GM12878 (cell line): ENCODE data around the gene SLC10A1. TPM values are rescaled to one million over a fixed set of nuclear protein-coding genes. Genes with fewer than 3 reads are reported as not detected.

ENCODE experiments used
- ATAC-seq: fragments of 200-7000 bp; cut with Tn5 transposase; 3 replicates; pipeline ENCODE4 v1.9.1; 2020; ENCODE audit warnings: mild to moderate bottlenecking, moderate library complexity
- BruUV-seq: library from RNA; stranded (reverse); fragments of 400-500 nt; replicated peaks from 2 replicates; lab custom pipeline; 2021; lab: Mats Ljungman, UMichigan
- CTCF ChIA-PET: fragments of 300-600 bp; sonication (Branson Sonifier 250); formaldehyde crosslinking; extraction: SDS; loops from one replicate; lab custom pipeline; 2021; ENCODE audit warnings: inconsistent platforms; lab: Yijun Ruan, JAX
- POLR2A ChIA-PET: fragments of 350-600 bp; formaldehyde crosslinking; extraction: SDS; loops from one replicate; lab custom pipeline; 2021; ENCODE audit warnings: inconsistent platforms; lab: Charles Lee
- RAD21 ChIA-PET: fragments of 300-600 bp; sonication (Branson Sonifier 250); formaldehyde crosslinking; loops from one replicate; lab custom pipeline; 2023; ENCODE audit warnings: antibody characterized with exemption; ENCODE audit not compliant: unreplicated experiment; lab: Charles Lee
- SMC1A ChIA-PET: fragments of 300-600 bp; sonication (Branson Sonifier 250); formaldehyde crosslinking; loops from one replicate; lab custom pipeline; 2023; ENCODE audit not compliant: unreplicated experiment, uncharacterized antibody; lab: Charles Lee
- DNase-seq: peaks from one replicate; pipeline ENCODE4 v3.0.0-alpha.2; 2011; ENCODE audit warnings: low read depth, low spot score
- FAIRE-seq: peaks from 3 replicates; lab custom pipeline; 2011; peaks lifted over from hg19 to GRCh38; lab: Jason Lieb, UNC
- H2AFZ ChIP-seq: 2 replicates; pipeline ENCODE4 v1.6.0; 2011; ENCODE audit warnings: low read depth, low read length, control low read depth; ENCODE audit not compliant: control insufficient read depth
- H3K27ac ChIP-seq: 2 replicates; pipeline ENCODE4 v1.5.1; 2011; ENCODE audit warnings: control low read depth; ENCODE audit not compliant: control insufficient read depth, insufficient read depth
- H3K27me3 ChIP-seq, 2 experiments: replicated peaks in 1 of 2; 2 replicates each; pipeline versions ENCODE4 v1.6.0 to v1.6.1; 2011; ENCODE audit warnings: low read length in 1 of 2; ENCODE audit not compliant: control insufficient read depth in 2 of 2, insufficient read depth in 2 of 2
- H3K36me3 ChIP-seq, 2 experiments: 2 replicates each; pipeline ENCODE4 v1.5.1; 2011; ENCODE audit warnings: low read length in 1 of 2; ENCODE audit not compliant: control insufficient read depth in 2 of 2, insufficient read depth in 2 of 2
- H3K4me1 ChIP-seq: 2 replicates; pipeline ENCODE4 v1.6.1; 2011; ENCODE audit warnings: mild to moderate bottlenecking, low read length, moderate library complexity, mixed read lengths; ENCODE audit not compliant: control insufficient read depth, insufficient read depth
- H3K4me2 ChIP-seq: 2 replicates; pipeline ENCODE4 v1.6.0; 2011; ENCODE audit warnings: control low read depth; ENCODE audit not compliant: control insufficient read depth, insufficient read depth
- H3K4me3 ChIP-seq: fragments of 200-600 bp; sonication (generic); 2 replicates; pipeline ENCODE4 v1.5.1; 2016
- H3K79me2 ChIP-seq: 2 replicates; pipeline ENCODE4 v1.6.0; 2011; ENCODE audit warnings: low read length; ENCODE audit not compliant: control insufficient read depth, insufficient read depth
- H3K9ac ChIP-seq: 2 replicates; pipeline ENCODE4 v1.8.0; 2011; ENCODE audit warnings: low read length, control low read depth, mixed read lengths; ENCODE audit not compliant: control insufficient read depth, insufficient read depth
- H3K9me3 ChIP-seq: replicated peaks from 3 replicates; pipeline ENCODE4 v1.5.1; 2011; ENCODE audit warnings: mild to moderate bottlenecking, low read length; ENCODE audit not compliant: control insufficient read depth, insufficient read depth
- H4K20me1 ChIP-seq: 2 replicates; pipeline ENCODE4 v1.6.0; 2011; ENCODE audit not compliant: control insufficient read depth, insufficient read depth
- ATF7 ChIP-seq: fragments of 450-650 bp; IDR thresholded peaks from 2 replicates; pipeline ENCODE4 v1.6.1; 2016; ENCODE audit warnings: low read depth, mild to moderate bottlenecking
- E2F8 ChIP-seq: fragments of 450-650 bp; IDR thresholded peaks from 2 replicates; pipeline ENCODE4 v1.6.1; 2018; ENCODE audit warnings: mild to moderate bottlenecking, low read depth, moderate library complexity; ENCODE audit not compliant: partially characterized antibody
- EED ChIP-seq: sonication (generic); IDR thresholded peaks from 2 replicates; pipeline ENCODE4 v1.6.1; 2016; ENCODE audit warnings: antibody characterized with exemption, low read depth
- FOXK2 ChIP-seq: fragments of 450-650 bp; IDR thresholded peaks from 2 replicates; pipeline ENCODE4 v1.6.1; 2017; ENCODE audit warnings: mild to moderate bottlenecking, moderate library complexity
- FOXM1 ChIP-seq: IDR thresholded peaks from 2 replicates; pipeline ENCODE4 v1.6.1; 2012; ENCODE audit warnings: low read depth, mild to moderate bottlenecking, inconsistent platforms, low read length, moderate library complexity
- JUND ChIP-seq: IDR thresholded peaks from 2 replicates; pipeline ENCODE4 v1.6.1; 2012; ENCODE audit warnings: low read depth, mild to moderate bottlenecking, low read length, improper control_type of control experiment, moderate library complexity
- LARP7 ChIP-seq: fragments of 450-650 bp; IDR thresholded peaks from 2 replicates; pipeline ENCODE4 v1.6.1; 2017; ENCODE audit warnings: mild to moderate bottlenecking
- NFYA ChIP-seq: IDR thresholded peaks from 2 replicates; pipeline ENCODE4 v1.6.1; 2011; ENCODE audit warnings: low read depth, mild to moderate bottlenecking, low read length, improper control_type of control experiment, borderline replicate concordance
- PBX3 ChIP-seq: IDR thresholded peaks from 2 replicates; pipeline ENCODE4 v1.6.1; 2011; ENCODE audit warnings: mild to moderate bottlenecking, low read depth, low read length, moderate library complexity; ENCODE audit not compliant: insufficient replicate concordance
- SUZ12 ChIP-seq: fragments of 200-600 bp; sonication (generic); IDR thresholded peaks from one replicate; pipeline ENCODE4 v1.6.1; 2018; ENCODE audit warnings: antibody characterized with exemption, mild to moderate bottlenecking; ENCODE audit not compliant: unreplicated experiment
- TARDBP ChIP-seq: IDR thresholded peaks from 2 replicates; pipeline ENCODE4 v1.6.1; 2016; ENCODE audit warnings: borderline replicate concordance
- ZBED1 ChIP-seq: IDR thresholded peaks from 2 replicates; pipeline ENCODE4 v1.6.1; 2016; ENCODE audit warnings: borderline replicate concordance
- ZBTB4 ChIP-seq: fragments of 450-650 bp; formaldehyde crosslinking; IDR thresholded peaks from 2 replicates; pipeline ENCODE4 v1.4.0; 2022; ENCODE audit warnings: mild to moderate bottlenecking, moderate library complexity
- WGBS: methylation state at CpG from one replicate; pipeline ENCODE4 v1.1.6; 2016; ENCODE audit warnings: low lambda C conversion rate; ENCODE audit not compliant: insufficient replicate concordance, insufficient coverage; ENCODE audit errors: missing lambda C conversion rate; 5-methylcytosine and 5-hydroxymethylcytosine counted together
- in situ Hi-C: fragments of 300-500 bp; cut with MboI; formaldehyde crosslinking; loops from 9 replicates; pipeline ENCODE4 v1.14.3; 2018; ENCODE audit warnings: mixed read lengths
- intact Hi-C: fragments of 100-400 bp; cut with micrococcal nuclease; formaldehyde crosslinking; loops from one replicate; pipeline ENCODE4 v1.14.2; 2022; ENCODE audit not compliant: unreplicated experiment
- polyA plus RNA-seq, 11 experiments: library from polyadenylated mRNA; depleted of rRNA in 4 of 11; unstranded in 6 of 11; stranded (reverse) in 5 of 11; fragments of >200 nt; fragmentation: Nextera tagmentation in 4 of 11; fragmentation: Illumina TruSeq in 1 of 11; extraction: Ambion mirVana in 4 of 11; extraction: Trizol in 1 of 11; gene quantifications; 1 replicate in 1 of 11; 2 replicates in 10 of 11; pipeline versions ENCODE4 v1.2.1 to v1.2.3, GENCODE V29; 2011 to 2016; ENCODE audit warnings: inconsistent platforms in 2 of 11, missing spikeins in 2 of 11, low read depth in 1 of 11
- total RNA-seq, 4 experiments: library from RNA; depleted of rRNA in 3 of 4; stranded (reverse); fragments of >200 nt in 3 of 4; fragmentation: Illumina TruSeq in 1 of 4; extraction: Trizol in 1 of 4; gene quantifications; 2 replicates each; pipeline versions ENCODE4 v1.2.1 to v1.2.3, GENCODE V29; 2013 to 2021

Gene SLC10A1
- total and polyA plus RNA-seq, 10 of the 15 experiments (the other 5 are each of a cell fraction or from before 2014, with no cell fraction given): 0.15 to 0.16 TPM; not detected in 8

- H4K20me1 ChIP-seq: no peaks in the 10 kb centered on the region; the same call in 1 of the 2 replicates
- intact Hi-C loops: no loop called here
- no peak overlapping the region for H3K27ac ChIP-seq
- peaks cover 4% of the 10 kb centered on the region; the same call in 1 of the 2 replicates for H3K4me1 ChIP-seq
- peaks cover 21% of the 10 kb centered on the region for H3K79me2 ChIP-seq
- ChIA-PET SMC1A (no interaction called here), POLR2A (no interaction called here), RAD21 (no interaction called here), CTCF (no interaction called here)
- peaks cover 5 to 10% of the 10 kb centered on the region in 2 experiments; a peak in 3 of 4 replicates for H3K36me3 ChIP-seq
- no TSS peak for BruUV-seq
- 18% methylated on average over 5 of the region's 6 CpGs for whole genome bisulfite sequencing
- no peak overlapping the region for H3K4me2 ChIP-seq
- in situ Hi-C loops: no loop called here
- peak overlapping the region; percentile 19; the same call in 1 of the 2 replicates for H2AFZ ChIP-seq
- no peaks in the 10 kb centered on the region; a peak in 1 of 4 replicates for H3K27me3 ChIP-seq
- TF ChIP-seq JUND: no peak
- no peak for TF ChIP-seq PBX3
- no peak for TF ChIP-seq EED
- TF ChIP-seq E2F8: no peak
- TF ChIP-seq FOXM1: no peak
- TF ChIP-seq ATF7: no peak
- TF ChIP-seq TARDBP: no peak
- no peak for TF ChIP-seq NFYA
- TF ChIP-seq SUZ12: no peak
- no peak for TF ChIP-seq ZBTB4
- TF ChIP-seq FOXK2: no peak
- no peak for TF ChIP-seq LARP7
- no peak for TF ChIP-seq ZBED1
- H3K4me3 ChIP-seq: no peak overlapping the region
- peaks cover 5% of the 10 kb centered on the region; the same call in 2 of the 3 replicates for H3K9me3 ChIP-seq
- H3K9ac ChIP-seq: no peak overlapping the region
- DNase-seq (no peak), FAIRE-seq (no peak), ATAC-seq (no peak)
Observed at GRCh38 chr14:69763761-69764510, 33.1 kb downstream of the SLC10A1 start.
